Prostate gland (tissue), 2 donors: ENCODE measurements around the gene RPUSD3.

Experiments
- POLR2A ChIP-seq: fragments of 450-650 bp; IDR thresholded peaks from one replicate; pipeline ENCODE4 v1.6.1; 2016; ENCODE audit warnings: antibody characterized with exemption, mild to moderate bottlenecking
- POLR2AphosphoS5 ChIP-seq: sonication (generic); formaldehyde crosslinking; IDR thresholded peaks from one replicate; pipeline ENCODE4 v1.6.1; 2017; ENCODE audit warnings: antibody characterized with exemption
- TF ChIP-seq, protein P1 (sequence below), 4 experiments: fragments of 200-600 bp in 2 of 4; fragments of 450-650 bp in 2 of 4; sonication (generic) in 2 of 4; IDR thresholded peaks; 1 replicate in 3 of 4; 2 replicates in 1 of 4; pipeline ENCODE4 v1.5.1; 2016 to 2019; ENCODE audit warnings: antibody characterized with exemption in 4 of 4, mild to moderate bottlenecking in 2 of 4, moderate library complexity in 2 of 4

DNA sequence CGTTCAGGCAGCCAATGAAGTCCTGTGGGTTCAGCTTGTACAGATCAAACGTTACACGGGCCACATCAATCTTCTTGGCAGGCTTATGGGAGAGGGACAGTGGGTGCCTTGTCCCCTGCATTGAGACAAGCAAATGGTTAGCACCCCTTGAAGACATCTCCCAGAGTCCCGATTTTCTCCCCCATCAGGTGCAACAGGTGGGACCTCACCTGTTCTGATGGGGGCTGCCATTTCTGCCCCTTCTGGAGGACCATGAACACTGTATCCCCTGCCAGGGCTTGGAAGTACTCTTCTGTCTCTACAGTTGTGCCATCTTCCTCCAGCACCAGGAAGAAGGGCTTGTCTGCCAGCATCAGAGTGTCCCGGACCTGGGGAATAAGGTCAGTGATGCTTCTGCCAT is 26.1 kb upstream of the RPUSD3 start:
- TF ChIP-seq, protein P1, sequence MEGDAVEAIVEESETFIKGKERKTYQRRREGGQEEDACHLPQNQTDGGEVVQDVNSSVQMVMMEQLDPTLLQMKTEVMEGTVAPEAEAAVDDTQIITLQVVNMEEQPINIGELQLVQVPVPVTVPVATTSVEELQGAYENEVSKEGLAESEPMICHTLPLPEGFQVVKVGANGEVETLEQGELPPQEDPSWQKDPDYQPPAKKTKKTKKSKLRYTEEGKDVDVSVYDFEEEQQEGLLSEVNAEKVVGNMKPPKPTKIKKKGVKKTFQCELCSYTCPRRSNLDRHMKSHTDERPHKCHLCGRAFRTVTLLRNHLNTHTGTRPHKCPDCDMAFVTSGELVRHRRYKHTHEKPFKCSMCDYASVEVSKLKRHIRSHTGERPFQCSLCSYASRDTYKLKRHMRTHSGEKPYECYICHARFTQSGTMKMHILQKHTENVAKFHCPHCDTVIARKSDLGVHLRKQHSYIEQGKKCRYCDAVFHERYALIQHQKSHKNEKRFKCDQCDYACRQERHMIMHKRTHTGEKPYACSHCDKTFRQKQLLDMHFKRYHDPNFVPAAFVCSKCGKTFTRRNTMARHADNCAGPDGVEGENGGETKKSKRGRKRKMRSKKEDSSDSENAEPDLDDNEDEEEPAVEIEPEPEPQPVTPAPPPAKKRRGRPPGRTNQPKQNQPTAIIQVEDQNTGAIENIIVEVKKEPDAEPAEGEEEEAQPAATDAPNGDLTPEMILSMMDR (IDR thresholded peaks at IDR 0.05) = no peak
- TF ChIP-seq POLR2A (no peak), POLR2AphosphoS5 (no peak)
